HG02610 (cell line): ENCODE results near the gene CCL28.

Experiments used
- ATAC-seq: cut with Tn5 transposase; IDR thresholded peaks from one replicate; pipeline ENCODE4 v1.9.1; 2021; ENCODE audit warnings: mild to moderate bottlenecking, moderate library complexity; ENCODE audit not compliant: unreplicated experiment

The CCL28 gene

GRCh38 chr5:43358301-43358700 is 53.9 kb downstream of the CCL28 start:
- ATAC-seq, result no peak

GRCh38 chr5:43357878-43358281 is 54.3 kb downstream of the CCL28 start:
- no peak for ATAC-seq

GRCh38 chr5:43357067-43357466 is 55.1 kb downstream of the CCL28 start:
- no peak for ATAC-seq

GRCh38 chr5:43354774-43355173 is 57.4 kb downstream of the CCL28 start:
- ATAC-seq, result no peak

- ATAC-seq, result no peak
These were observed 58.5 kb downstream of the CCL28 start for GRCh38 chr5:43353668-43354067.

GRCh38 chr5:43352915-43353314 is 59.3 kb downstream of the CCL28 start:
- no peak for ATAC-seq

GRCh38 chr5:43352131-43352530 is 60.1 kb downstream of the CCL28 start:
- ATAC-seq, result no peak

GRCh38 chr5:43348861-43349363 is 63.3 kb downstream of the CCL28 start:
- no peak for ATAC-seq

GRCh38 chr5:43348207-43348606 is 64.0 kb downstream of the CCL28 start:
- ATAC-seq, result no peak

GRCh38 chr5:43338862-43339261 is 73.3 kb downstream of the CCL28 start:
- ATAC-seq, result no peak

GRCh38 chr5:43336159-43336558 is 76.0 kb downstream of the CCL28 start:
- no peak for ATAC-seq

GRCh38 chr5:43335681-43336080 is 76.5 kb downstream of the CCL28 start:
- ATAC-seq, result no peak

- ATAC-seq, result no peak
These were observed 79.8 kb downstream of the CCL28 start for GRCh38 chr5:43332401-43332800.
